ENCODE results near the gene CCDC9. TPM values are rescaled to one million over a fixed set of nuclear protein-coding genes. Genes with fewer than 3 reads are reported as not detected.

Gene CCDC9
- total and polyA plus RNA-seq, 2 of the 13 experiments (the other 11 are each of a cell fraction or from before 2014, with no cell fraction given), result 2.9 to 6.3 TPM

DNA sequence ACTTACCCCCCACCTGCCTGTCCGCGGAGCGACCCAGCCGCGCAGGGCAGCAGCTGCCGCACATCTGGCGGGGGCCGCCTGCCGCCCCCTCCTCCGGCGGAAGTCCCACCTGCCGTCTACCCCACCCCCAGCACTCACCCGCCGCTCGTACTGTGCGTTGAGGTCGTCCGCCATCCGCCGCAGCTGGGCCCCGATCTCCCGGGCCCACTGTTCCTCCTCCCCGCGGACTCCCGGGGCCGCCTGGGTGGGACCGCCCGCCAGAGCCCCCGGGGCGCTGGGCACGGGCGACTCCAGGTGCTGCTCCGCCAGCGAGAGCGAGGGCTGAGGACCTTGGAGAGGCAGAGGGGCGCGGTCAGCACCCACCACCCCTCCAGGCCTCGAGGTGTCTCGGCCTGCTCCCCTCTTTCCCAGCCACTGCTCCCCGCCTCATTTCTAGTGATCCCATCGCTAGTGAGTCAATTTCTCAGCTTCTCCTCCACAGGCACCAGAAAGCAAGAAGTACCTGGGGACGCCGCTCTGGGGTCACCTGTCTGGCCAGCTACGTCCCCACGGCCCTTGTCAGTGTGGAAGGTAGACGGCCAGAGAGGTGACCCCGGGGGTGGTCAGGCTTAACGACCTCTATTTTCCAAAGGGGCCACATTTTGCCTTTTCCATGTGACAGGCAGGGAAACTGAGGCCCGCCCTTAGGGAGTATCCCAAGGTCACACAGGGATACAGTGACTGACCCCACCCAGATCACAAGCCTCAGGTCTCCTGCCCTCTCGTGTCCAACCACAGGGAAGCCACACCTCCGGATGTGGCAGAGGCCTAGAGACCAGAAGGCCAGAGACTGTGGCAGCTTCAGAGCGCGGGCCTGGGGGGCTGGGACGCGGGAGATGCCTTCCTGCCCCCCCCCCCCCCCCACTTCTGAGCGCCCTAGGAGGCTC lies 29.6 kb upstream of the CCDC9 start (continued):
- TF ChIP-seq FOXP4 (CRISPR knock-in tag; IDR thresholded peaks at IDR 0.05) (peak; percentile 0; the same call in 1 of the 2 replicates), ZNF709 (CRISPR knock-in tag; IDR thresholded peaks at IDR 0.05) (peak; percentile 24; the same call in 1 of the 2 replicates), TCF12 (IDR thresholded peaks at IDR 0.05) (no peak), TCF12 (CRISPR knock-in tag; IDR thresholded peaks at IDR 0.05) (peak; percentile 62; the same call in 1 of the 2 replicates), NFE2L2 (IDR thresholded peaks at IDR 0.05; ENCODE audit: low read length) (no peak), SP4 (CRISPR knock-in tag; IDR thresholded peaks at IDR 0.05) (peak; percentile 19; the same call in 1 of the 2 replicates), GABPA (IDR thresholded peaks at IDR 0.05; ENCODE audit: low read depth, low read length) (peak; percentile 44), GABPA (CRISPR knock-in tag; IDR thresholded peaks at IDR 0.05; ENCODE audit: low read depth) (peak; percentile 73), ZNF264 (CRISPR knock-in tag; IDR thresholded peaks at IDR 0.05) (no peak), PAF1 (CRISPR knock-in tag; IDR thresholded peaks at IDR 0.05) (peak; percentile 79; the same call in 1 of the 2 replicates), ZNF281 (CRISPR knock-in tag; IDR thresholded peaks at IDR 0.05; ENCODE audit: borderline replicate concordance) (no peak; the same call in 1 of the 2 replicates), SP2 (CRISPR knock-in tag; IDR thresholded peaks at IDR 0.05) (peak; percentile 38; the same call in 1 of the 2 replicates), ARNT2 (CRISPR knock-in tag; IDR thresholded peaks at IDR 0.05; ENCODE audit: low read depth) (peak; percentile 13; the same call in 1 of the 2 replicates), TCF7 (IDR thresholded peaks at IDR 0.05; ENCODE audit: low read depth) (0 out of 2 replicates have a peak, but pooled peaks have one; percentile 2), ZGPAT (CRISPR knock-in tag; IDR thresholded peaks at IDR 0.05) (peak; percentile 58; the same call in 1 of the 2 replicates), ZBTB42 (CRISPR knock-in tag; IDR thresholded peaks at IDR 0.05) (peak; percentile 77; the same call in 1 of the 2 replicates), RFX3 (CRISPR knock-in tag; IDR thresholded peaks at IDR 0.05) (no peak), POLR2A (IDR thresholded peaks at IDR 0.05; ENCODE audit: insufficient read depth in 1 of 2, low read depth in 2 of 2, low read length in 2 of 2) (peak; percentile 63 to 70), BRD4 (CRISPR knock-in tag; IDR thresholded peaks at IDR 0.05) (0 out of 2 replicates have a peak, but pooled peaks have one; percentile 14)
- TF ChIP-seq, protein P1, sequence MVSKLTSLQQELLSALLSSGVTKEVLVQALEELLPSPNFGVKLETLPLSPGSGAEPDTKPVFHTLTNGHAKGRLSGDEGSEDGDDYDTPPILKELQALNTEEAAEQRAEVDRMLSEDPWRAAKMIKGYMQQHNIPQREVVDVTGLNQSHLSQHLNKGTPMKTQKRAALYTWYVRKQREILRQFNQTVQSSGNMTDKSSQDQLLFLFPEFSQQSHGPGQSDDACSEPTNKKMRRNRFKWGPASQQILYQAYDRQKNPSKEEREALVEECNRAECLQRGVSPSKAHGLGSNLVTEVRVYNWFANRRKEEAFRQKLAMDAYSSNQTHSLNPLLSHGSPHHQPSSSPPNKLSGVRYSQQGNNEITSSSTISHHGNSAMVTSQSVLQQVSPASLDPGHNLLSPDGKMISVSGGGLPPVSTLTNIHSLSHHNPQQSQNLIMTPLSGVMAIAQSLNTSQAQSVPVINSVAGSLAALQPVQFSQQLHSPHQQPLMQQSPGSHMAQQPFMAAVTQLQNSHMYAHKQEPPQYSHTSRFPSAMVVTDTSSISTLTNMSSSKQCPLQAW (CRISPR knock-in tag; IDR thresholded peaks at IDR 0.05), result peak; percentile 47; the same call in 1 of the 2 replicates
